HCT116 (cell line): Measurements from ENCODE around the gene WSCD1. TPM values are rescaled to one million over a fixed set of nuclear protein-coding genes. Genes with fewer than 3 reads are reported as not detected.

Experiments used
- ATAC-seq: fragments of 200-7000 bp; cut with Tn5 transposase; 2 replicates; pipeline ENCODE4 v1.9.1; 2020; ENCODE audit warnings: mild to moderate bottlenecking, moderate library complexity
- BruUV-seq: library from RNA; stranded (reverse); fragments of 400-500 nt; replicated peaks from 2 replicates; lab custom pipeline; 2021; lab: Mats Ljungman, UMichigan
- CTCF ChIA-PET: fragments of 300-600 bp; sonication (Branson Sonifier 250); formaldehyde crosslinking; loops from one replicate; lab custom pipeline; 2021; ENCODE audit warnings: antibody characterized with exemption; lab: Charles Lee
- POLR2A ChIA-PET: fragments of 300-600, 350-600 bp; sonication (Branson Sonifier 250); formaldehyde crosslinking; loops from one replicate; lab custom pipeline; 2021; ENCODE audit warnings: antibody characterized with exemption; lab: Charles Lee
- RAD21 ChIA-PET, 2 experiments: fragments of 300-600 bp; sonication (Branson Sonifier 250); formaldehyde crosslinking; loops; one replicate each; lab custom pipeline; 2023; ENCODE audit warnings: low total read pairs in 2 of 2; ENCODE audit not compliant: uncharacterized antibody in 2 of 2, unreplicated experiment in 2 of 2, low non-redundant PET in 1 of 2; lab: Charles Lee
- DNase-seq: peaks from one replicate; pipeline ENCODE4 v3.0.0-alpha.2; 2010; ENCODE audit warnings: low read depth, low spot score
- H2AFZ ChIP-seq: fragments of 200-600 bp; shearing (Covaris generic), sonication (generic); 2 replicates; pipeline ENCODE4 v1.6.1; 2017; ENCODE audit warnings: low read depth, mixed run types, mixed read lengths, antibody characterized with exemption, low read length; ENCODE audit not compliant: poor library complexity, severe bottlenecking
- H3K27ac ChIP-seq: 2 replicates; pipeline ENCODE4 v1.5.1; 2012; ENCODE audit warnings: low read depth, low read length
- H3K27me3 ChIP-seq: fragments of 200-600 bp; sonication (generic); 2 replicates; pipeline ENCODE4 v1.6.1; 2016; ENCODE audit warnings: mixed run types, low read length, mixed read lengths; ENCODE audit not compliant: insufficient read depth
- H3K36me3 ChIP-seq, 2 experiments: fragments of 200-500 bp in 1 of 2; fragments of 200-600 bp in 1 of 2; sonication (Bioruptor generic) in 1 of 2; sonication (generic) in 1 of 2; 2 replicates each; pipeline versions ENCODE4 v1.5.1 to v1.6.1; 2014 to 2016; ENCODE audit warnings: low read length in 2 of 2, inconsistent platforms in 1 of 2, mixed read lengths in 1 of 2, mixed run types in 1 of 2; ENCODE audit not compliant: insufficient read depth in 2 of 2, control insufficient read depth in 1 of 2
- H3K4me1 ChIP-seq, 2 experiments: fragments of 200-600 bp in 1 of 2; sonication (generic) in 1 of 2; 2 replicates each; pipeline versions ENCODE4 v1.5.1 to v1.6.1; 2012 to 2017; ENCODE audit warnings: low read length in 2 of 2, inconsistent platforms in 1 of 2, mild to moderate bottlenecking in 1 of 2, mixed read lengths in 1 of 2, mixed run types in 1 of 2, moderate library complexity in 1 of 2; ENCODE audit not compliant: insufficient read depth in 2 of 2, control insufficient read depth in 1 of 2
- H3K4me2 ChIP-seq: fragments of 200-600 bp; sonication (generic); 2 replicates; pipeline ENCODE4 v1.6.1; 2017; ENCODE audit warnings: mixed run types, low read length, mixed read lengths
- H3K4me3 ChIP-seq, 2 experiments: fragments of 200-600 bp in 1 of 2; sonication (generic) in 1 of 2; replicated peaks in 1 of 2; 2 replicates each; pipeline ENCODE4 v1.5.1; 2011 to 2016; ENCODE audit warnings: low read length in 2 of 2, control low read depth in 1 of 2, low read depth in 1 of 2, mild to moderate bottlenecking in 1 of 2, mixed read lengths in 1 of 2, mixed run types in 1 of 2
- H3K79me2 ChIP-seq: fragments of 200-600 bp; sonication (generic); 2 replicates; pipeline ENCODE4 v1.6.1; 2017; ENCODE audit warnings: mild to moderate bottlenecking, mixed run types, low read length, moderate library complexity, mixed read lengths; ENCODE audit not compliant: insufficient read depth
- H3K9ac ChIP-seq: fragments of 200-600 bp; sonication (generic); 2 replicates; pipeline ENCODE4 v1.6.1; 2016; ENCODE audit warnings: low read length, mixed read lengths
- H3K9me2 ChIP-seq: fragments of 200-600 bp; sonication (generic), shearing (Covaris generic); 2 replicates; pipeline ENCODE4 v1.6.1; 2017; ENCODE audit warnings: mixed run types, mild to moderate bottlenecking, moderate library complexity; ENCODE audit not compliant: insufficient read depth
- H3K9me3 ChIP-seq, 2 experiments: fragments of 200-500 bp in 1 of 2; fragments of 200-600 bp in 1 of 2; sonication (Bioruptor generic) in 1 of 2; sonication (generic) in 1 of 2; 2 replicates each; pipeline ENCODE4 v1.6.1; 2014 to 2017; ENCODE audit warnings: low read length in 2 of 2, mixed read lengths in 2 of 2, inconsistent platforms in 1 of 2, low read depth in 1 of 2, mild to moderate bottlenecking in 1 of 2, mixed run types in 1 of 2, moderate library complexity in 1 of 2; ENCODE audit not compliant: control insufficient read depth in 1 of 2, insufficient read depth in 1 of 2
- H4K20me1 ChIP-seq: fragments of 200-600 bp; sonication (generic), shearing (Covaris generic); 2 replicates; pipeline ENCODE4 v1.6.1; 2017; ENCODE audit warnings: mixed run types, mild to moderate bottlenecking, moderate library complexity; ENCODE audit not compliant: insufficient read depth
- CBX3 ChIP-seq: IDR thresholded peaks from 2 replicates; pipeline ENCODE4 v1.6.1; 2012; ENCODE audit warnings: low read depth
- CEBPB ChIP-seq: IDR thresholded peaks from 2 replicates; pipeline ENCODE4 v1.6.1; 2012; ENCODE audit warnings: low read depth
- CTCF ChIP-seq, 3 experiments: fragments of 200-600 bp in 1 of 3; sonication (generic) in 1 of 3; IDR thresholded peaks in 2 of 3; conservative IDR thresholded peaks in 1 of 3; 2 replicates each; pipeline ENCODE4 v1.5.1; 2012 to 2017; ENCODE audit warnings: low read depth in 2 of 3, low read length in 2 of 3, antibody characterized with exemption in 1 of 3, borderline replicate concordance in 1 of 3, control low read depth in 1 of 3, mild to moderate bottlenecking in 1 of 3, mixed read lengths in 1 of 3, mixed run types in 1 of 3, moderate library complexity in 1 of 3; ENCODE audit not compliant: insufficient read depth in 1 of 3
- EGR1 ChIP-seq: IDR thresholded peaks from 2 replicates; pipeline ENCODE4 v1.6.1; 2012; ENCODE audit warnings: low read depth
- ELF1 ChIP-seq: IDR thresholded peaks from 2 replicates; pipeline ENCODE4 v1.6.1; 2012; ENCODE audit warnings: low read depth, borderline replicate concordance
- POLR2AphosphoS5 ChIP-seq: IDR thresholded peaks from 2 replicates; pipeline ENCODE4 v1.6.1; 2011; ENCODE audit warnings: mild to moderate bottlenecking, low read depth, low read length, moderate library complexity
- RAD21 ChIP-seq: IDR thresholded peaks from 2 replicates; pipeline ENCODE4 v1.6.1; 2012; ENCODE audit warnings: low read depth, mild to moderate bottlenecking
- SIN3A ChIP-seq: IDR thresholded peaks from 2 replicates; pipeline ENCODE4 v1.6.1; 2012; ENCODE audit warnings: low read depth
- SP1 ChIP-seq: IDR thresholded peaks from 2 replicates; pipeline ENCODE4 v1.6.1; 2012; ENCODE audit warnings: low read depth
- YY1 ChIP-seq: IDR thresholded peaks from 2 replicates; pipeline ENCODE4 v1.6.1; 2011; ENCODE audit warnings: low read length, low read depth, moderate library complexity, mild to moderate bottlenecking; ENCODE audit not compliant: insufficient replicate concordance; ENCODE audit errors: extremely low read depth
- ZNF274 ChIP-seq: fragments of 200-500 bp; sonication (Bioruptor generic); IDR thresholded peaks from 2 replicates; pipeline ENCODE4 v1.6.1; 2014; ENCODE audit warnings: mild to moderate bottlenecking, low read depth, low read length, inconsistent platforms
- intact Hi-C: fragments of 100-400 bp; cut with micrococcal nuclease; formaldehyde crosslinking; loops from 2 replicates; pipeline ENCODE4 v1.10.0; 2022
- total RNA-seq: library from RNA; stranded (reverse); gene quantifications from one replicate; pipeline ENCODE4 v1.2.1, GENCODE V29; 2021; ENCODE audit not compliant: unreplicated experiment
- TF ChIP-seq, protein P1 (sequence below): IDR thresholded peaks from 2 replicates; pipeline ENCODE4 v1.6.1; 2012
- TF ChIP-seq, protein P2 (sequence below): IDR thresholded peaks from 2 replicates; pipeline ENCODE4 v1.6.1; 2012; ENCODE audit warnings: low read depth
- TF ChIP-seq, protein P3 (sequence below): IDR thresholded peaks from 2 replicates; pipeline ENCODE4 v1.6.1; 2012

WSCD1 gene
- total RNA-seq, 1 experiment from 2014 or later = 0.15 TPM

- no peak overlapping the region for H2AFZ ChIP-seq
- peaks cover 3% of the 10 kb centered on the region; the same call in 1 of the 2 replicates for H3K27me3 ChIP-seq
- RAD21 ChIA-PET = no interaction called here
- TF ChIP-seq, protein P1, sequence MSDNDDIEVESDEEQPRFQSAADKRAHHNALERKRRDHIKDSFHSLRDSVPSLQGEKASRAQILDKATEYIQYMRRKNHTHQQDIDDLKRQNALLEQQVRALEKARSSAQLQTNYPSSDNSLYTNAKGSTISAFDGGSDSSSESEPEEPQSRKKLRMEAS = no peak
- TF ChIP-seq CTCF (IDR thresholded peaks at IDR 0.05 in 2 of 3, conservative IDR thresholded peaks at IDR 0.05 in 1 of 3; ENCODE audit: borderline replicate concordance in 1 of 3, insufficient read depth in 1 of 3, low read depth in 2 of 3, low read length in 2 of 3) (no peak), SIN3A (no peak), YY1 (no peak), EGR1 (no peak), CBX3 (no peak), ZNF274 (no peak), RAD21 (no peak), SP1 (no peak), POLR2AphosphoS5 (no peak), ELF1 (no peak), CEBPB (no peak)
- TF ChIP-seq, protein P2, sequence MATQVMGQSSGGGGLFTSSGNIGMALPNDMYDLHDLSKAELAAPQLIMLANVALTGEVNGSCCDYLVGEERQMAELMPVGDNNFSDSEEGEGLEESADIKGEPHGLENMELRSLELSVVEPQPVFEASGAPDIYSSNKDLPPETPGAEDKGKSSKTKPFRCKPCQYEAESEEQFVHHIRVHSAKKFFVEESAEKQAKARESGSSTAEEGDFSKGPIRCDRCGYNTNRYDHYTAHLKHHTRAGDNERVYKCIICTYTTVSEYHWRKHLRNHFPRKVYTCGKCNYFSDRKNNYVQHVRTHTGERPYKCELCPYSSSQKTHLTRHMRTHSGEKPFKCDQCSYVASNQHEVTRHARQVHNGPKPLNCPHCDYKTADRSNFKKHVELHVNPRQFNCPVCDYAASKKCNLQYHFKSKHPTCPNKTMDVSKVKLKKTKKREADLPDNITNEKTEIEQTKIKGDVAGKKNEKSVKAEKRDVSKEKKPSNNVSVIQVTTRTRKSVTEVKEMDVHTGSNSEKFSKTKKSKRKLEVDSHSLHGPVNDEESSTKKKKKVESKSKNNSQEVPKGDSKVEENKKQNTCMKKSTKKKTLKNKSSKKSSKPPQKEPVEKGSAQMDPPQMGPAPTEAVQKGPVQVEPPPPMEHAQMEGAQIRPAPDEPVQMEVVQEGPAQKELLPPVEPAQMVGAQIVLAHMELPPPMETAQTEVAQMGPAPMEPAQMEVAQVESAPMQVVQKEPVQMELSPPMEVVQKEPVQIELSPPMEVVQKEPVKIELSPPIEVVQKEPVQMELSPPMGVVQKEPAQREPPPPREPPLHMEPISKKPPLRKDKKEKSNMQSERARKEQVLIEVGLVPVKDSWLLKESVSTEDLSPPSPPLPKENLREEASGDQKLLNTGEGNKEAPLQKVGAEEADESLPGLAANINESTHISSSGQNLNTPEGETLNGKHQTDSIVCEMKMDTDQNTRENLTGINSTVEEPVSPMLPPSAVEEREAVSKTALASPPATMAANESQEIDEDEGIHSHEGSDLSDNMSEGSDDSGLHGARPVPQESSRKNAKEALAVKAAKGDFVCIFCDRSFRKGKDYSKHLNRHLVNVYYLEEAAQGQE = no peak
- TF ChIP-seq, protein P3, sequence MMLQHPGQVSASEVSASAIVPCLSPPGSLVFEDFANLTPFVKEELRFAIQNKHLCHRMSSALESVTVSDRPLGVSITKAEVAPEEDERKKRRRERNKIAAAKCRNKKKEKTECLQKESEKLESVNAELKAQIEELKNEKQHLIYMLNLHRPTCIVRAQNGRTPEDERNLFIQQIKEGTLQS = no peak
- TF ChIP-seq, all 23 proteins: peak for 0
- no peak for DNase-seq
- no peak overlapping the region for H3K4me3 ChIP-seq
- no peaks in the 10 kb centered on the region for H4K20me1 ChIP-seq
- intact Hi-C loops = no loop called here
- no peak for ATAC-seq
- no peaks in the 10 kb centered on the region for H3K9me3 ChIP-seq
- no peak overlapping the region for H3K27ac ChIP-seq
- no peak overlapping the region for H3K9ac ChIP-seq
- no peaks in the 10 kb centered on the region for H3K4me1 ChIP-seq
- no peaks in the 10 kb centered on the region for H3K79me2 ChIP-seq
- H3K36me3 ChIP-seq = no peaks in the 10 kb centered on the region
- no peak overlapping the region for H3K4me2 ChIP-seq
- no TSS peak for BruUV-seq
- no peaks in the 10 kb centered on the region for H3K9me2 ChIP-seq
- CTCF ChIA-PET = no interaction called here
- POLR2A ChIA-PET = no interaction called here
These were observed 4.9 kb downstream of the WSCD1 start for GRCh38 chr17:6075050-6075449.
